GM21528 (cell line): ENCODE data around the gene PLEKHA3.
"Not testable (repeated sequence)": the region's sequence is repeated elsewhere in the genome, so short reads cannot be mapped to it uniquely, and the experiment has no call there.

Experiments
- ATAC-seq: cut with Tn5 transposase; IDR thresholded peaks from one replicate; pipeline ENCODE4 v1.9.1; 2021; ENCODE audit warnings: mild to moderate bottlenecking, moderate library complexity; ENCODE audit not compliant: unreplicated experiment, low FRiP score

PLEKHA3 gene

GRCh38 chr2:178480227-178481181, at the start of gene PLEKHA3:
Gene PLEKHA3 (plus strand): TSS chr2:178480457. CDS start chr2:178480870, 413 bp downstream.
- ATAC-seq = peak; percentile 73

GRCh38 chr2:178436662-178437061, 43.6 kb upstream of the PLEKHA3 start:
- ATAC-seq = no peak

GRCh38 chr2:178441426-178441825, 38.8 kb upstream of the PLEKHA3 start:
- ATAC-seq = no peak

GRCh38 chr2:178448968-178449661, 31.1 kb upstream of the PLEKHA3 start:
- no peak for ATAC-seq

GRCh38 chr2:178449700-178450523, 30.3 kb upstream of the PLEKHA3 start:
- ATAC-seq = no peak

GRCh38 chr2:178450524-178450773, 29.8 kb upstream of the PLEKHA3 start:
- peak; percentile 54 for ATAC-seq

GRCh38 chr2:178450774-178451525, 29.3 kb upstream of the PLEKHA3 start, which contains the start of the genes PJVK and PRKRA:
Gene PJVK (plus strand): TSS chr2:178451378. CDS start chr2:178453410, 2,032 bp downstream.
Gene PRKRA (minus strand): TSS chr2:178451175. CDS start chr2:178451030, 145 bp downstream.
- ATAC-seq = peak; percentile 85

GRCh38 chr2:178452334-178452733, 27.9 kb upstream of the PLEKHA3 start:
- no peak for ATAC-seq

- ATAC-seq = no peak
Measured at GRCh38 chr2:178452870-178453269, 27.4 kb upstream of the PLEKHA3 start.

- no peak for ATAC-seq
Measured at GRCh38 chr2:178455947-178456346, 24.3 kb upstream of the PLEKHA3 start.

GRCh38 chr2:178457390-178457886, 22.8 kb upstream of the PLEKHA3 start:
- no peak for ATAC-seq

GRCh38 chr2:178469219-178469849, 10.9 kb upstream of the PLEKHA3 start:
- ATAC-seq = no peak

GRCh38 chr2:178471313-178471712, 8.9 kb upstream of the PLEKHA3 start:
- ATAC-seq = not testable (repeated sequence)

GRCh38 chr2:178473373-178473772, 6.9 kb upstream of the PLEKHA3 start:
- ATAC-seq = no peak

GRCh38 chr2:178473931-178474330, 6.3 kb upstream of the PLEKHA3 start:
- no peak for ATAC-seq

- ATAC-seq = no peak
Measured at GRCh38 chr2:178474560-178474959, 5.7 kb upstream of the PLEKHA3 start.

GRCh38 chr2:178476477-178476876, 3.8 kb upstream of the PLEKHA3 start:
- ATAC-seq = no peak

GRCh38 chr2:178477443-178478129, 2.7 kb upstream of the PLEKHA3 start:
- no peak for ATAC-seq

- ATAC-seq = peak; percentile 3
Measured at GRCh38 chr2:178478130-178478438, 2.2 kb upstream of the PLEKHA3 start.
